GM23248 (cell line): ENCODE results near the gene OR1K1.

ENCODE experiments used
- EZH2 ChIP-seq: fragments of 200-600 bp; sonication (generic); IDR thresholded peaks from 2 replicates; pipeline ENCODE4 v1.6.1; 2018; ENCODE audit warnings: antibody characterized with exemption, mild to moderate bottlenecking; ENCODE audit not compliant: insufficient read depth, poor library complexity, severe bottlenecking
- EZH2phosphoT487 ChIP-seq: fragments of 200-600 bp; sonication (generic); IDR thresholded peaks from 2 replicates; pipeline ENCODE4 v1.6.1; 2018; ENCODE audit warnings: antibody characterized with exemption, moderate library complexity, mild to moderate bottlenecking, low read depth; ENCODE audit not compliant: insufficient read depth

- TF ChIP-seq EZH2 (no peak), EZH2phosphoT487 (no peak)
Measured at GRCh38 chr9:122808141-122808540, 8.2 kb downstream of the OR1K1 start.
